Subcutaneous adipose tissue (tissue), 4 donors: ENCODE measurements around the gene LPAR3. TPM values are rescaled to one million over a fixed set of nuclear protein-coding genes. Genes with fewer than 3 reads are reported as not detected.

ENCODE experiments used
- total RNA-seq, 4 donors: library from RNA; depleted of rRNA; stranded (reverse); fragments of >200 nt; gene quantifications; one replicate each; pipeline ENCODE4 v1.1.0, GENCODE V29; 2016
- TF ChIP-seq, protein P1 (sequence below): fragments of 450-650 bp; IDR thresholded peaks from one replicate; pipeline ENCODE4 v1.5.1; 2016; ENCODE audit warnings: low read depth, mild to moderate bottlenecking, control low read depth, antibody characterized with exemption, moderate library complexity

LPAR3 gene
- total RNA-seq, 4 donors from 2014 or later, result 1.0 TPM; not detected in 3

DNA sequence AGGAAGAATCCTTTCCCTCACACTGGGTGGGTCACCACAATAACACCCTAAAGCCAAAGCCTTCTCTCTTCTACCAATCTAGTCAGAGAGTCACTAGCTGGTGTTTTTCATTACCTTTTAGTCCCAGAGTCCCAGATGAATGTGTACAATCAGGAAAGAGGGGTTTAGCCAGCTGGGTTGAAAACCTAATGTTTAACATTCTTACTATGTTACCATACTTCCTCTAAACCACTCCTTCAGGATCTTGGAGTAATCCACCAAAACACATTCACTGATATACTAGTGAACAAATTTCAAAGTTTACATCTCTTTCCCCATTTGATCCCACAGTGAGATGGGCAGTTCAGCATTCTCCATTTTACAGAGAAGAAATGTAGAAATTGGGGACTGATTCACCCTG is 9.7 kb downstream of the LPAR3 start:
- TF ChIP-seq, protein P1, sequence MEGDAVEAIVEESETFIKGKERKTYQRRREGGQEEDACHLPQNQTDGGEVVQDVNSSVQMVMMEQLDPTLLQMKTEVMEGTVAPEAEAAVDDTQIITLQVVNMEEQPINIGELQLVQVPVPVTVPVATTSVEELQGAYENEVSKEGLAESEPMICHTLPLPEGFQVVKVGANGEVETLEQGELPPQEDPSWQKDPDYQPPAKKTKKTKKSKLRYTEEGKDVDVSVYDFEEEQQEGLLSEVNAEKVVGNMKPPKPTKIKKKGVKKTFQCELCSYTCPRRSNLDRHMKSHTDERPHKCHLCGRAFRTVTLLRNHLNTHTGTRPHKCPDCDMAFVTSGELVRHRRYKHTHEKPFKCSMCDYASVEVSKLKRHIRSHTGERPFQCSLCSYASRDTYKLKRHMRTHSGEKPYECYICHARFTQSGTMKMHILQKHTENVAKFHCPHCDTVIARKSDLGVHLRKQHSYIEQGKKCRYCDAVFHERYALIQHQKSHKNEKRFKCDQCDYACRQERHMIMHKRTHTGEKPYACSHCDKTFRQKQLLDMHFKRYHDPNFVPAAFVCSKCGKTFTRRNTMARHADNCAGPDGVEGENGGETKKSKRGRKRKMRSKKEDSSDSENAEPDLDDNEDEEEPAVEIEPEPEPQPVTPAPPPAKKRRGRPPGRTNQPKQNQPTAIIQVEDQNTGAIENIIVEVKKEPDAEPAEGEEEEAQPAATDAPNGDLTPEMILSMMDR, result no peak

DNA sequence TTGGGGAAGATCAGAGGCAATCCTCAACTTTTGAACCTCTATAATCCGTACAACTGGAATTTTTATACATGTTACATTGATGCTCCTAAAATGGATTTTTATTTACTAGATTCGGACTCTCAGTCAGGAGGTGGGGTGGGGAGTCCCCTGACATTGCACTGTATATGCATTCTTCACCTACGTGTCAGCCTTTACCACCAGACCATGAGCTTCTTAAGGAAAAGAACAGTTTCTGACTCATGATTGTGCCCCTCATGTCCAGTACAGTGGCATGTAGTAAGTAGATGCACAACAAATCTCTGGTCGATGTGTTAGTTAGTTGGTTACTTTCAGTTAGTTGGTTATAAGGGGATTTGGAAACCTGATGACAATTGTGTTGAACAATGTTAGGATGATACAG is 15.4 kb downstream of the LPAR3 start:
- TF ChIP-seq, protein P1, result no peak

DNA sequence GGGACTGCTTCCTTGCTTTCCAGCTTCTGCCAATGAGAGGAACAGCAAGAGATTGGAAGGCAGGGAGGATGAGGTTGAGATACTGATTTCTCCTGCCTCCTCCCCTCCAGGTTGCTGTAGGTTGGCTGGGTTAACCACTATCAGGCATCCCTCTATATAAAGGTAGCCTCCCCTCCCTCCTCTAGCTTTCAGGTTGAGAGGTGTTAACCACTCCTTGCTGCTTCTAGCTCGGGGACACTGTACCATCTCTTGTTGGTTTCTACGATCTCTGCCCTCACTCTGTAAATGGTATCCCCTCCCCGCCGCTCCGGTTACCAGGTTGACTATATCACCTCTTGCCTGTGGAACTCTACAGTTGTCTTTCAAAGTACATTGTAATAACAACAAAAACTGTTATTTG is 16.7 kb downstream of the LPAR3 start:
- TF ChIP-seq, protein P1, result no peak

DNA sequence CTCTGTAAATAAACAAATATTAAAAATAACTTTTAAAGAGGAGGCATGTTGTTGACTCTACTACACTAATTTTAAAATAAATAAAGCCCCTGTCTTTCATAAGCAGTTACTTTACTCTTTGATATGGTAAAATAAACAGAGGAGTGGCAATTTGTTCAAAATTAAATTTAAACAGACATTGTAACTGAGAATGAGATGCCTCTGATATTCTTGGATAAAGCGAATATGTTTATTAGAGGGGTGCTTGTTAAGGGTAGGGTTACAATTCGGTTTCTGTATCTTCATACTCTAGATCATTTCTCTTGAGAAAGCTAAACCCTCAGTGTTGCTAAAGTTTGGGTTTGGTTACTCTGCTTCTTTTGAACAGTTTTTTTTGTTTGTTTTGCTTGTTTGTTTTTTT is 19.6 kb downstream of the LPAR3 start:
- TF ChIP-seq, protein P1, result no peak

DNA sequence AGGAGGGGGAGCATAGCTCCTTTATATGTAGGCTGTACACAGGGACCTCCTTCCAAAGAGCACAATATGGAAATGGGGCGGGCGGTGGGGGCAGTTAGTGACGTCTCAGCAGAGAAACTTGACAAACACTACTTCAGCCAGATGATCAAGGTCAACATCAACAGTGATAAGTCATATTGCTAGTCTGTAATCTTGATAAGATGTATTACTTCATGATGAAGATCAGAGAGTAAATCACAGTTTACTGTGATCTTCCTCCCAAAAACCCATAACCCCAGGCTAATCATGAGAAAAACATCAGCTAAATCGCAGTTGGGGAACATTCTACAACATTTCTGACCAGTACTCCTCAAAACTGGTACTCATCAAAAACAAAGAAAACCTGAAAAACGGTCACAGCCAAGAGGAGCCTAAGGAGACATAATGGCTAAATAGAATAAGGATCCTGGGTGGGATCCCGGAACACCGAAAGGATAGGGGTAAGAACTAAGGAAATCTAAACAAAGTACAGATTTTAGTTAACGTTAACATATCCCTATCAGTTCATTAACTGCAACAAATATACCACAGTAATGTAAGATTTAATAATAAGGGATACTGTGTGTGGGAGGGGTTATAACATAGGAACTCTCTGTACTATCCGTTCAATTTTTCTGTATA is 20.2 kb downstream of the LPAR3 start:
- TF ChIP-seq, protein P1, result no peak

DNA sequence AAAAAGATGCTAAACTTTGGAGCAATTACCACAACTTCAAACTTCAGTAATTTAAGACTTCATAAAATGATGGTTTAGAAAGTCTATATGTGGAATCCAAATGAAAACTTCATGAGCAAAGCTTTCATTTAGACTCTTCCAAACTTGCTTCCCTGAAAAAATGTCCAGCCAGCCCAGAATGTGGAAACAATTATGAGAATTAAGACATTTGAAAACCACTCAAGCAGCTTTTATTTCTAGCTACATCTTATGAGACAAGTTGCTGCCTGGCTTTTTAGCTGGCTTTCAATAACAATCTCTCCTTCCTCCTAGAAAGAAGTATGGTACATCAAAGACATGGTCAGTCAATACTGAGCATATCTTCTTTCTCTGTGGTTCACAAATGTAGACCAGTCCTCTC is 21.8 kb downstream of the LPAR3 start:
- TF ChIP-seq, protein P1, result no peak

DNA sequence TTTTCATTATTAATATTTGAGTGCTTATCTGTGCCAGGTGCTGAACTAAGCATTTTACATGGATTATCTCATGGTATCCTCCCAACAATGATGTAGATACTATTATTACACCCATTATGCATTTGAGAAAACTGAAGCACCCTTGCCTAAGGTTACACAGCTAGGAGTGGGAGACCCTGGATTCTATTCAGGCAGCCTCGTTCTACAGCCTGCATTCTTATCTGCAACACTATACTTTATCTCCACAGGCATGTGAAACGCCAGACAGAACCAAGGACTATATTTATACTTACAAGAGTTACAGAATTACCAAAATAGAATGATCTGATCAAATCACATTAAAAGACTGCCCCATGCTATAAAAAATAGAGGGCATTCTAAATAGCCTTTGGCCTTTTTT is 22.4 kb downstream of the LPAR3 start:
- TF ChIP-seq, protein P1, result no peak
